Measurements from ENCODE around the gene PCDHAC2.

The PCDHAC2 gene

DNA sequence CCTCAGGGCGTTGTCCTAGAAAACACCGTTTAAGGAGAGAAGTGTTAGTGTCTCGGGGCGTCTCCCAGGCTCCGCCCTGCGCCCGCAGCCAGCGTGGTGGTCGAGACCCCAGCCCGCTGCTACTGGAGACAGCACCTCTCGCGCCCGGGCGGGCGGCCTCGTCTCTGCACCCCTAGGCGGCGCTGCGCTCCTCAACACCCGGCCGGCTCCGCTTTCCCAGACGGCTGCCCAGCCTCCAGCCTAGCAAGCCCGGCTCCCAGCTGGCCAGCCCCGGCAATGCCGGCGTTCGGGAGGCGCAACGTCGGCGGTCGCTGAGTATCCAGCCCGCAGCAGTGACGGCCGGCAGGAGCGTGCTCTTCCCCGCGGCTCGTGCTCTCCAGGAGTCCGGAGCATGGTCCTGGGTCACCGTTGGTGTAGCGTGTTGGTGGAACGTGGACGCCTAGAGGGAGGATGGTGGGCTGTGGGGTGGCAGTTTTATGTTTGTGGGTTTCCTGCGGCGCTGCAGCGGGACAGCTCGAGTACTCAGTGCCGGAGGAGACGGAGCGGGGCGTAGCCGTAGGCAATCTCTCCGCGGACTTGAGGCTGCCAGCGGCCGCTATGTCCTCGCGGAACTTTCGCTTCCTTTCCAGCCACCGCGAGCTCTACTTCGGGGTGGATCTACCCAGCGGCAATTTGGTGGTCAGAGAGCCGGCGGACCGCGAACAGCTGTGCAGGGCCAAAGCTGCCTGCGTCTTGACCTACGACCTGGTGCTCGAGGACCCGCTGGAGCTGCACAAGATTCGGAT, 39.6 kb upstream of the PCDHAC2 start:
- Histone ChIP-seq H3K4me2 (ENCODE audit: insufficient read depth, low read length) (no peak overlapping the region), H4K20me1 (ENCODE audit: insufficient read depth, low read length) (no peaks in the 10 kb centered on the region), H3K79me2 (ENCODE audit: insufficient read depth, low read length) (no peaks in the 10 kb centered on the region), H3K4me1 (ENCODE audit: insufficient read depth, low read length) (no peaks in the 10 kb centered on the region), H3K4me3 (ENCODE audit: low read depth in 1 of 2, low read length in 2 of 2) (no peak overlapping the region), H3K27ac (ENCODE audit: low read length) (no peak overlapping the region), H3K9ac (ENCODE audit: low read depth, low read length) (no peak overlapping the region), H3K9me3 (ENCODE audit: insufficient read depth, low read length, severe bottlenecking) (peaks cover 4% of the 10 kb centered on the region), H3K27me3 (ENCODE audit: insufficient read depth, low read length, poor library complexity) (no peaks in the 10 kb centered on the region), H3K36me3 (ENCODE audit: insufficient read depth, low read length) (no peaks in the 10 kb centered on the region), H2AFZ (ENCODE audit: low read depth, low read length) (no peak overlapping the region)
- TF ChIP-seq, protein P1, sequence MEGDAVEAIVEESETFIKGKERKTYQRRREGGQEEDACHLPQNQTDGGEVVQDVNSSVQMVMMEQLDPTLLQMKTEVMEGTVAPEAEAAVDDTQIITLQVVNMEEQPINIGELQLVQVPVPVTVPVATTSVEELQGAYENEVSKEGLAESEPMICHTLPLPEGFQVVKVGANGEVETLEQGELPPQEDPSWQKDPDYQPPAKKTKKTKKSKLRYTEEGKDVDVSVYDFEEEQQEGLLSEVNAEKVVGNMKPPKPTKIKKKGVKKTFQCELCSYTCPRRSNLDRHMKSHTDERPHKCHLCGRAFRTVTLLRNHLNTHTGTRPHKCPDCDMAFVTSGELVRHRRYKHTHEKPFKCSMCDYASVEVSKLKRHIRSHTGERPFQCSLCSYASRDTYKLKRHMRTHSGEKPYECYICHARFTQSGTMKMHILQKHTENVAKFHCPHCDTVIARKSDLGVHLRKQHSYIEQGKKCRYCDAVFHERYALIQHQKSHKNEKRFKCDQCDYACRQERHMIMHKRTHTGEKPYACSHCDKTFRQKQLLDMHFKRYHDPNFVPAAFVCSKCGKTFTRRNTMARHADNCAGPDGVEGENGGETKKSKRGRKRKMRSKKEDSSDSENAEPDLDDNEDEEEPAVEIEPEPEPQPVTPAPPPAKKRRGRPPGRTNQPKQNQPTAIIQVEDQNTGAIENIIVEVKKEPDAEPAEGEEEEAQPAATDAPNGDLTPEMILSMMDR (IDR thresholded peaks at IDR 0.05; ENCODE audit: borderline replicate concordance, extremely low read depth, low read length, poor library complexity, severe bottlenecking), result no peak
- no peak for TF ChIP-seq EZH2 (IDR thresholded peaks at IDR 0.05; ENCODE audit: borderline replicate concordance, low read depth, low read length, severe bottlenecking)
- DNase-seq (no peak), ATAC-seq (ENCODE audit: insufficient read depth, low read depth) (no peak)

DNA sequence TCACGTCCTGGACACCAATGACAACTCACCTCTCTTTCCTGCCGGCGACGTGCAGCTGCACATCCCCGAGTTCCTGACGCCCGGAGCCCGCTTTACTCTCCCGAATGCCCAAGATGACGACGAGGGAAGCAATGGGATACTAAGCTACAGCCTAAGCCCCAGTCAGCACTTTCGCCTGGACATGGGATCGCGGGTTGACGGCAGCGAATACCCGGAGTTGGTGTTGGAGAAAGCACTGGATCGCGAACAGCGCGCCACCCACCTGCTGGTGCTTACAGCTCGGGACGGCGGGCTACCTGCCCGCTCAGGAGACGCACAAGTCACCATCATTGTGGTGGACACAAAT, 39.1 kb upstream of the PCDHAC2 start:
- H2AFZ ChIP-seq (ENCODE audit: low read depth, low read length), result no peak overlapping the region

DNA sequence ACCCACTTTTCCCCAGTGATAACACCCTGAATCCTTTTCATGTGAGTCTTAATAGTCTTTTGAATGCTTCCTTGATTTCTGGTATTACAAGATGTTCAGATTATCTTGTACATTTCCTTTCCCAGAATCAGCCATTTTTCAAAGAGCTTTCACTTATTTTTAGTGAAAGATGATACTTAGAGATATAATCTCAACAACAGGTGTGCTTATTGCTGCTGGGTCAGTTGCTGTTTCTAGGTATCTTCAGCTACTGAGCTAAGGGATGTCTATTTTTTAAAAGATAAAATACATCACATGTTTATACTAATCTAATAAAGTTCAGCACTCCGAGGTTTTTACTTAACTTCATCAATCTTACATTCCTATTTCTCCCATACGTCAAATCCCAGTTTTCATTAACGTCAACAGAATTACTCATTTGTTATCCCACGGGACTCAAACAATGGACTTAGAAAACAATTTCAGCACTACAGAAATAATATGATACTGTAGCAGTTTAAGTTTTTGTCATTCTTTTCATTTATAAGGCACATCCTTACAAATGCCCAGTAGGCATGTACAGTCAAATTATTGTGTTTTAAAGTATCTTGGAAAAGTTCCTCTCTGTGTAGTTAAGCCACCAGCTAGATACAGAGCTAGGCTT, 31.2 kb upstream of the PCDHAC2 start:
- Histone ChIP-seq H3K9me3 (ENCODE audit: insufficient read depth, low read length, severe bottlenecking) (no peaks in the 10 kb centered on the region), H3K27ac (ENCODE audit: low read length) (no peak overlapping the region), H3K4me1 (ENCODE audit: insufficient read depth, low read length) (no peaks in the 10 kb centered on the region), H2AFZ (ENCODE audit: low read depth, low read length) (no peak overlapping the region), H3K27me3 (ENCODE audit: insufficient read depth, low read length, poor library complexity) (no peaks in the 10 kb centered on the region), H3K36me3 (ENCODE audit: insufficient read depth, low read length) (no peaks in the 10 kb centered on the region), H3K4me2 (ENCODE audit: insufficient read depth, low read length) (no peak overlapping the region), H3K79me2 (ENCODE audit: insufficient read depth, low read length) (no peaks in the 10 kb centered on the region), H3K4me3 (ENCODE audit: low read depth in 1 of 2, low read length in 2 of 2) (no peak overlapping the region), H3K9ac (ENCODE audit: low read depth, low read length) (no peak overlapping the region), H4K20me1 (ENCODE audit: insufficient read depth, low read length) (no peaks in the 10 kb centered on the region)
- DNase-seq (no peak), ATAC-seq (ENCODE audit: insufficient read depth, low read depth) (no peak)
- TF ChIP-seq, protein P1 (IDR thresholded peaks at IDR 0.05; ENCODE audit: borderline replicate concordance, extremely low read depth, low read length, poor library complexity, severe bottlenecking), result no peak
- TF ChIP-seq EZH2 (IDR thresholded peaks at IDR 0.05; ENCODE audit: borderline replicate concordance, low read depth, low read length, severe bottlenecking), result no peak

More for the DNA sequence above, 39.1 kb upstream of the PCDHAC2 start:
- Histone ChIP-seq H3K79me2 (ENCODE audit: insufficient read depth, low read length) (no peaks in the 10 kb centered on the region), H3K36me3 (ENCODE audit: insufficient read depth, low read length) (no peaks in the 10 kb centered on the region), H3K9me3 (ENCODE audit: insufficient read depth, low read length, severe bottlenecking) (peaks cover 4% of the 10 kb centered on the region), H3K4me2 (ENCODE audit: insufficient read depth, low read length) (no peak overlapping the region), H3K9ac (ENCODE audit: low read depth, low read length) (no peak overlapping the region), H3K27ac (ENCODE audit: low read length) (no peak overlapping the region), H4K20me1 (ENCODE audit: insufficient read depth, low read length) (no peaks in the 10 kb centered on the region), H3K4me3 (ENCODE audit: low read depth in 1 of 2, low read length in 2 of 2) (no peak overlapping the region), H3K4me1 (ENCODE audit: insufficient read depth, low read length) (no peaks in the 10 kb centered on the region), H3K27me3 (ENCODE audit: insufficient read depth, low read length, poor library complexity) (no peaks in the 10 kb centered on the region)
- DNase-seq, result no peak
- ATAC-seq (ENCODE audit: insufficient read depth, low read depth), result no peak
- TF ChIP-seq, protein P1 (IDR thresholded peaks at IDR 0.05; ENCODE audit: borderline replicate concordance, extremely low read depth, low read length, poor library complexity, severe bottlenecking), result no peak
- no peak for TF ChIP-seq EZH2 (IDR thresholded peaks at IDR 0.05; ENCODE audit: borderline replicate concordance, low read depth, low read length, severe bottlenecking)
